Inflammatory macrophage (primary cell): Measurements from ENCODE around the gene SULT1C2.
A peak's percentile ranks its signal among the peaks of the same experiment; 100 is the strongest.
"Not testable (repeated sequence)": the region's sequence is repeated elsewhere in the genome, so short reads cannot be mapped to it uniquely, and the experiment has no call there.

ENCODE experiments used
- DNase-seq, 2 donors: peaks; one replicate each; pipeline ENCODE4 v3.0.0-alpha.2; 2020 to 2022
- total RNA-seq, 18 experiments: gene quantifications; one replicate each; lab custom pipeline; 2026; ENCODE audit warnings: mixed read lengths in 6 of 18, inconsistent platforms in 2 of 18; lab: John Stamatoyannopoulos, UW

The SULT1C2 gene
- total RNA-seq: 1.4 to 18.0 (median 5.3) reads per million in 18 experiments

DNA sequence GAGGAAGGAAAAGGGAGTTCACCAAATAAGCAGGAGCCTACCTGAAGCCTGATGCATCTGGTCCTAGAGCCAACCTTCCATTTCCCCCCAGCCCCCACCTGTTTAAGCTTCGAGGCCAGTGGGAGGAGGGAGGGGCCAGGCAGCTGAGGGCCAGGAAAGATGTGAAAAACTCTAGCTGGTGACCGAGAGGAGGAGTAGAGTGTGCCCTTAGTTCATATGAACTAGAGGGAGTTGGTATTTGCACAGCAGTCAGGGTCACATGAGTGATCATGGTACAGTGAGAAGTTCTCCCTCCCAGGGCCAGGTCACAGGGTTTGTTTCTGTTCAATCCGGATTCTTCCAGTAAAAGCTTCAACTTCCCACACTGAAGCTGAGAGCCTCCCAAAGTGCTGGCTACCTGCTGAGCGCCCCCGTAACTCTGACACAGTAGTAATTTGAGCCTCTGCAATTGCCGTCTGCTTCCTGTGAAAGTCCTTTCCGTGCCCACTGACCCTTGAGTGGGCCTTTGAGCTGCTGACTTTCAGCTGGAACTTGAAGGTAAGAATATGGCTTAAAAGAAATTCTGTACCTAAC lies at the start of gene SULT1C2:
SULT1C2 (plus strand) TSS at position 362 of the 573 bp plus-strand sequence. CDS start 4,773 bp downstream, outside the sequence.
- peak; percentile 26 to 65 for DNase-seq

DNA sequence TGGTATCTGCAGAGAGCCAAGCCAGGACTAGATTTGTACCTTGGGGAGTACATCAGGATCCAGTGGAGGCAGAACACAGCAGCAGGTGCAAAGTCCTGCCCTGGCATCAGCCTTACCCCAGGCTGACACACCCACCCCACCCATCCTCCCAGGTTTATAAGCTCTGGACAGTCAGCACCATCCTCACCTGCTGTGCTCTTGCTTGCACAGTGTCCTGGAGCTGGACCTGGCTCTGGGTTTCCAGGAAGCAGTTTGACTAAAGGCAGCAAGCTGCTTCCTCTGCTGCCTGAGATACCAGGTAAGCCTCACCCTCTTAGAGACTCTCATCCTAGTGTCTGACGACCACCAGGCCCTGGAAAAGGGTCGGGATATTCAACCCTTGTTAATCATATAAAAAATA lies 48.9 kb upstream of the SULT1C2 start, which contains the start of gene SULT1C3:
SULT1C3 (plus strand) TSS at position 183 of the 400 bp plus-strand sequence. CDS start 7,227 bp downstream, outside the sequence.
- DNase-seq: no peak

GRCh38 chr2:108240966-108241365 lies 47.7 kb upstream of the SULT1C2 start:
- no peak for DNase-seq

DNA sequence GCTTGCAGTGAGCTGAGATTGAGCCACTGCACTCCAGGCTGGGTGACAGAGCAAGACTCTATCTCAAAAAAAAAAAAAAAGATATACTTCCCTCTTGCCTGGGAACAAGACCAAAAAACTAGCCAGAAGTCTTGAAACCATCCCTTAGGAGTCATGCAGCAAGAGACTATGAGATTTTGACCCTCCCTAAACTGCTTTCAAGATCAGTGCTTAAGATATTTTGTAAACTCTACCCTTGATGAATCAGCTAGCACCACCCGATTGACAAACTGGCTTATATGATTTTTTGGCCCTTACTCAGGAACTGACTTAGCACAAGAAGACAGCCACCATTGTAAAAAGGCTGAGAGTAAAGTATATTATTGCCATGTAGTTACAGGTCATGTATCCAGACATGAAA lies 45.1 kb upstream of the SULT1C2 start:
- DNase-seq: no peak

DNA sequence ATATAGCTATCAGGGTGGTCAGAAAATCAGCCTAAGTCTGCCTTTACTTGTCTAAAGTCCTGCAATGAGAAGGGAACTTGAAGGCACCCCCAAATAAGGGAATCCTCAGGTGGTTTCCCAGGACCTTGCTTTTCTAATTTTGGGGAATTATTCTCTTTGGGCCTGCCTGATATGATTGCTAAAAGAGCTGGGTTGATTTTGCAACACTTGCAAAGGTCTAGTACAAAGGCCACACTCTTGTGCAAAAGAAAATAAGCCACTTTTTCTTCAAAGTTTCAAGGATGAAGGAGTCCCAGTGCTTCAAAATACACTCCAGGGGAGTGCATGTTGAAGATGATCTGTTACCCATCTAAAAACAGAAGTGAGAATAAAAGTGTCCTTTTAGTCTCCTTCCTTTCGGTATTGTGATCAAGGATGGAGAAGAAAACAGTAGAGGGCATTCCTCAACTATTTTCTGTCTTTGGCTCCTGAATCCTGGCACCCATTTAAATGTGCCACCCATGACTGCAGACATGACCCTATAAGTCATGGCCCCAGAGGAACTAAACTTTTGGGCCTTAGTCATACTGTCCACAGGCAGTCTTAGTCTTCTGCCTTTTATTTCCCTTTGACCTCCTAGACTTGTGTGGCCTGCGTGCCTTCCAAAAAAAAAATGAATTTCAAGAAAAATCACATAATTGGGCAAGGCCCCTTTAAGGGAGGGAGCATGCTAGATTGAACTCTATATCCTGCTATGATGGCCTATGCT lies 43.9 kb upstream of the SULT1C2 start:
- no peak for DNase-seq

GRCh38 chr2:108253106-108253505 lies 35.6 kb upstream of the SULT1C2 start:
- no peak for DNase-seq

GRCh38 chr2:108257757-108258331 lies 30.9 kb upstream of the SULT1C2 start:
- no peak for DNase-seq

DNA sequence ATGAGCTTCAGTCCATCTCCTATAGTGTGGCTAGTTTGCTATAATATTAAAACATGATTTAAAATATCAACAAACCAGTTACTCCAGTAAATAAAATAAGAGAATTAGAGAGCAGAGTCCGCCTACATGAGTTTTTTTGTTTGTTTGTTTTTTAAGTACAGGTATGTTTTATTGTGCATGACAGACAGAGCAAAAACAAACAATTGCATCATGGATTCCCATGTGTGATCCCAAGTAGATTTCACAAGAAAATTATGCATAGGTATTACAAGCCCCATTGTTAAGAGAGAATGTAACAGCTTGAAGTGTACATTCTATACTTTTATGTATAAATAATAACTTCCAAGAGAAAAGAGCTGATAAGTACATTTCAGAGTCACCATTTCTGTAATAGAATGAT lies 27.9 kb upstream of the SULT1C2 start:
- DNase-seq: no peak

DNA sequence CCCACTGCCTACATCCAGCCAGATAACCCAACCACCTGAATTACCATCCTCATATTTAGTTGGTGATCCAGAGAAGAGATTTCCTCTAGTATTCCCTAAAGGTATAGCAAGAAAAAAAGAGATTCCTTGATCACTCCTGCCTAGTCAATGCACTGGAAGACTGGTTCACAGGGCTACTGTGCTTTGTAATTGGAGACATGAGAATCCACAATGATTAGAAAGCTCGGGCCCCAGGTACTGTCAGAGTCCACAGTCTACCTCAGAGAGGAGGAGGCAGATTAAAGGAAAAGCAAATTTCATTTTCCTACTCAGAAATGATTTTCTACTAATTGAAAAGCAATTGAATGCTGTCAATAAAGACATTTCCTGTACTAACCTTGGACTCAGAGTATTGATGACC lies 26.7 kb upstream of the SULT1C2 start:
- DNase-seq: no peak

GRCh38 chr2:108263401-108263800 lies 25.3 kb upstream of the SULT1C2 start:
- no peak for DNase-seq

- no peak for DNase-seq
Observed at GRCh38 chr2:108266218-108266617, 22.5 kb upstream of the SULT1C2 start.

DNA sequence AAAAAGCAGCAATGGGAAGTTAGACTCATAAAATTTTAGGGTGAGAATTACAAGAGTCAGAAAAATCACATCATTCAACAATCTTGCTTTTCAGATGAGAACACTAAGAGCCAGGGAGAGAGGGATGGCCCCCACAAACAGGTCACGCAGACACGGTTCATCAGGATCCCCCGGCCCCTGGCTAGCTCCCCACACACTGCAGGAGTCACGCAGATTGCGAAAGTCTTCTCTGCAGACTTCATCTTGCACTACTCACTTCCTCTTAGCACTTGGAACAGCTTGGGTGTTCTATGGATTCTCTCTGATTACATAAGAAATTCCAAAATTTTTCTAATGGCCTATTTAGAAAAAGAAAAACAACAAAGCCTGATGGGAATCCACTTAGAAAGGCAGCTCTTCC lies 21.6 kb upstream of the SULT1C2 start:
- DNase-seq: peak; percentile 51 to 75

- peak in 1 of 2 donors; percentile 25 for DNase-seq
Observed at GRCh38 chr2:108268001-108268400, 20.7 kb upstream of the SULT1C2 start.

GRCh38 chr2:108270346-108270745 lies 18.3 kb upstream of the SULT1C2 start:
- DNase-seq: no peak

- DNase-seq: no peak
Observed at GRCh38 chr2:108270768-108271506, 17.8 kb upstream of the SULT1C2 start.

GRCh38 chr2:108271691-108272253 lies 16.9 kb upstream of the SULT1C2 start:
- DNase-seq: no peak

- no peak for DNase-seq
Observed at GRCh38 chr2:108278631-108279030, 10.1 kb upstream of the SULT1C2 start.

DNA sequence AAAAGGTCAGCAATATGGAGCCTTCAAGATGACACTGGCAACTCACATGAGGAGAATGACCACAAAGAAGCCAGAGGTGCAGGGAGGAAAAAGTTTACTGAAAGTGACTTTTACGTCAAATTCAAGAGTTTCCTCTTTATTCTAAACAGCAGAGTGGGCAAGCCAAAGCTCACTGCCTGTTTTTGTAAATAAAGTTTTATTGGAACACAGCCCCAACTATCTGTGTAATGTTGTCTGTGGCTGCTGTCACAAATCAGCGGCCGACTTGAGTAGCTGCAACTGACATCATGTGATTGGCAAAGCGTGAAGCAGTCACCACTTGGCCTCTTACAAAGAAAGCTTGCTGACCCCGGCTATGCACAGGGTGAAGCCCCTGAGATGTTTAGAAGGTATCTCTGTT lies 9.2 kb upstream of the SULT1C2 start:
- DNase-seq: no peak

DNA sequence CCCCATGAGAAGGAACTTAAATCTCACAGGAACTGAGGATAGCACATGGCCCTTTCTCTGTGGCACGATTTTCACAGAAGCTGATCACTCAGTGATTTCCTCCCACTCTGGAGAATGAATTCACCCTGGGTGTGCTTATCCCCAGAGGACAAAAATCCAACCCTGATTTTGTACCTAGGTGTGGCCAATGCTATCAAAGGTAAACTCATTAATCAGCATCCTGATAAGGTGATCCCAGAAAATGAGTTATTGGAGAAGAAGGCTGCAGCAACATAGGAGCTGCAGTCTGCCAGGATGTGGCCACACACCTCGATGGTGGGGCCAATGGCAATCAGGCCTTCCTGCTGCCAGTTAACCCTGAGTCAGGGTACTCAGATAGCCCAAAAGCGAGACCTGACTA lies 8.2 kb upstream of the SULT1C2 start:
- no peak for DNase-seq

DNA sequence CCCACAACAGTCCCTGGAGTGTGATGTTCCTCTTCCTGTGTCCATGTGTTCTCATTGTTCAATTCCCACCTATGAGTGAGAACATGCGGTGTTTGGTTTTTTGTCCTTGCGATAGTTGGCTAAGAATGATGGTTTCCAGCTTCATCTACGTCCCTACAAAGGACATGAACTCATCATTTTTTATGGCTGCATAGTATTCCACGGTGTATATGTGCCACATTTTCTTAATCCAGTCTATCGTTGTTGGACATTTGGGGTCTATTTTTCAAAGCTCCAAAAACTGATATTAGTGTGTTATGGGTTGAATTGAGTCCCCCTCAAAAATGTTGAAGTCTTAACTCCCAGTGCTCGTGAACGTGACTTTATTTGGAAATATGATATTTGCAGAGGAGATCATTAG lies 4.1 kb upstream of the SULT1C2 start:
- DNase-seq: not testable (repeated sequence)

- DNase-seq: no peak
Observed at GRCh38 chr2:108285616-108286015, 3.1 kb upstream of the SULT1C2 start.

- peak in 1 of 2 donors; percentile 26 for DNase-seq
Observed at GRCh38 chr2:108287169-108287568, 1.5 kb upstream of the SULT1C2 start.

DNA sequence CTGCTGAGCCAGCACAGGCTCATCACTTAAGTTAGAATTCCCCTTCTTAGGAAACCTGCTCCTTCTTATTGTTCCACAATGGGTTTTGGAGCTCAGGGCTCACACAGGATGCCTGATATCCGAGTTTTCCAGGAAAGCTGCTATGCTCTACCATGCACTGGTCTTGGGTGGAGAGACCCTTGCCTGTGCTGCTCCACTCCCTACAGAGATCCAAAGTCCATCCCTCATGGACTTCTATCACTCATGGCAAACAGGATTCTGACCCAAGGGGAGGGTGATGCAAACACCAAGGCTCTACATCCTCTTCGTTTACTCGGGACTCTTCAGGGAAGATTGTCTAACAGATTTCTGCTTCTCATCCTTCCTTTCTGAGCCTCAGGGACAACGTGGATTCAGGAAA lies 5.2 kb downstream of the SULT1C2 start:
- DNase-seq: no peak
